ENCODE data around the gene BRD3.

BRD3 gene

GRCh38 chr9:134050726-134051125 lies 17.1 kb downstream of the BRD3 start:
- TF ChIP-seq POLR2A (IDR thresholded peaks at IDR 0.05; ENCODE audit: low read depth, low read length): no peak
- TF ChIP-seq TAF1 (IDR thresholded peaks at IDR 0.05; ENCODE audit: borderline replicate concordance, low read depth, low read length): no peak
- no peak for TF ChIP-seq POLR2AphosphoS5 (IDR thresholded peaks at IDR 0.05; ENCODE audit: low read depth, low read length)

GRCh38 chr9:134049772-134050588 lies 17.8 kb downstream of the BRD3 start:
- no peak for TF ChIP-seq TAF1 (IDR thresholded peaks at IDR 0.05; ENCODE audit: borderline replicate concordance, low read depth, low read length)
- TF ChIP-seq POLR2A (IDR thresholded peaks at IDR 0.05; ENCODE audit: low read depth, low read length): no peak
- no peak for TF ChIP-seq POLR2AphosphoS5 (IDR thresholded peaks at IDR 0.05; ENCODE audit: low read depth, low read length)
- DNase-seq (ENCODE audit: insufficient read length) (no peak), FAIRE-seq (no peak)

More at GRCh38 chr9:134050726-134051125, 17.1 kb downstream of the BRD3 start:
- no peak for FAIRE-seq
- no peak for DNase-seq (ENCODE audit: insufficient read length)

- TF ChIP-seq POLR2AphosphoS5 (IDR thresholded peaks at IDR 0.05; ENCODE audit: low read depth, low read length) (no peak), POLR2A (IDR thresholded peaks at IDR 0.05; ENCODE audit: low read depth, low read length) (no peak), TAF1 (IDR thresholded peaks at IDR 0.05; ENCODE audit: borderline replicate concordance, low read depth, low read length) (no peak)
- DNase-seq (ENCODE audit: insufficient read length) (no peak), FAIRE-seq (no peak)
These were observed 18.6 kb downstream of the BRD3 start for GRCh38 chr9:134049236-134049635.

GRCh38 chr9:134048582-134048968 lies 19.3 kb downstream of the BRD3 start:
- TF ChIP-seq POLR2AphosphoS5 (IDR thresholded peaks at IDR 0.05; ENCODE audit: low read depth, low read length) (no peak), POLR2A (IDR thresholded peaks at IDR 0.05; ENCODE audit: low read depth, low read length) (no peak), TAF1 (IDR thresholded peaks at IDR 0.05; ENCODE audit: borderline replicate concordance, low read depth, low read length) (no peak)
- DNase-seq (ENCODE audit: insufficient read length): no peak
- no peak for FAIRE-seq

GRCh38 chr9:134047868-134048581 lies 19.8 kb downstream of the BRD3 start:
- FAIRE-seq (no peak), DNase-seq (ENCODE audit: insufficient read length) (no peak)
- TF ChIP-seq POLR2AphosphoS5 (IDR thresholded peaks at IDR 0.05; ENCODE audit: low read depth, low read length) (no peak), TAF1 (IDR thresholded peaks at IDR 0.05; ENCODE audit: borderline replicate concordance, low read depth, low read length) (no peak), POLR2A (IDR thresholded peaks at IDR 0.05; ENCODE audit: low read depth, low read length) (no peak)

GRCh38 chr9:134046894-134047681 lies 20.7 kb downstream of the BRD3 start:
- FAIRE-seq: no peak
- TF ChIP-seq POLR2AphosphoS5 (IDR thresholded peaks at IDR 0.05; ENCODE audit: low read depth, low read length) (no peak), POLR2A (IDR thresholded peaks at IDR 0.05; ENCODE audit: low read depth, low read length) (no peak), TAF1 (IDR thresholded peaks at IDR 0.05; ENCODE audit: borderline replicate concordance, low read depth, low read length) (no peak)
- no peak for DNase-seq (ENCODE audit: insufficient read length)

GRCh38 chr9:134045841-134046544 lies 21.8 kb downstream of the BRD3 start:
- TF ChIP-seq POLR2AphosphoS5 (IDR thresholded peaks at IDR 0.05; ENCODE audit: low read depth, low read length): no peak
- TF ChIP-seq POLR2A (IDR thresholded peaks at IDR 0.05; ENCODE audit: low read depth, low read length): no peak
- no peak for TF ChIP-seq TAF1 (IDR thresholded peaks at IDR 0.05; ENCODE audit: borderline replicate concordance, low read depth, low read length)
- no peak for DNase-seq (ENCODE audit: insufficient read length)
- FAIRE-seq: no peak

GRCh38 chr9:134044944-134045343 lies 22.9 kb downstream of the BRD3 start:
- FAIRE-seq (no peak), DNase-seq (ENCODE audit: insufficient read length) (no peak)
- TF ChIP-seq TAF1 (IDR thresholded peaks at IDR 0.05; ENCODE audit: borderline replicate concordance, low read depth, low read length) (no peak), POLR2AphosphoS5 (IDR thresholded peaks at IDR 0.05; ENCODE audit: low read depth, low read length) (no peak), POLR2A (IDR thresholded peaks at IDR 0.05; ENCODE audit: low read depth, low read length) (no peak)

- FAIRE-seq (no peak), DNase-seq (ENCODE audit: insufficient read length) (no peak)
- TF ChIP-seq POLR2A (IDR thresholded peaks at IDR 0.05; ENCODE audit: low read depth, low read length) (no peak), POLR2AphosphoS5 (IDR thresholded peaks at IDR 0.05; ENCODE audit: low read depth, low read length) (no peak), TAF1 (IDR thresholded peaks at IDR 0.05; ENCODE audit: borderline replicate concordance, low read depth, low read length) (no peak)
These were observed 24.3 kb downstream of the BRD3 start for GRCh38 chr9:134043531-134043988.

GRCh38 chr9:134041649-134041962 lies 26.2 kb downstream of the BRD3 start:
- no peak for FAIRE-seq
- DNase-seq (ENCODE audit: insufficient read length): no peak
- TF ChIP-seq TAF1 (IDR thresholded peaks at IDR 0.05; ENCODE audit: borderline replicate concordance, low read depth, low read length): no peak
- TF ChIP-seq POLR2A (IDR thresholded peaks at IDR 0.05; ENCODE audit: low read depth, low read length): no peak
- TF ChIP-seq POLR2AphosphoS5 (IDR thresholded peaks at IDR 0.05; ENCODE audit: low read depth, low read length): no peak

Measured in GM12892 (cell line).